NCI-H1694 treated with DMSO at 0.1 percent for 48 hours (cell line): ENCODE results near the gene EGR1.
A peak's percentile ranks its signal among the peaks of the same experiment; 100 is the strongest.

Experiments
- DNase-seq: peaks from one replicate; lab custom pipeline; 2025; lab: John Stamatoyannopoulos, UW

Gene EGR1

GRCh38 chr5:138465261-138466124 is at the start of gene EGR1:
Gene EGR1, plus strand, starts transcription at chr5:138465479. Its CDS starts 283 bp downstream, at chr5:138465762.
- DNase-seq = peak; percentile 85

- DNase-seq = no peak
Measured at GRCh38 chr5:138418444-138418843, 46.8 kb upstream of the EGR1 start.

- no peak for DNase-seq
Measured at GRCh38 chr5:138425079-138425478, 40.2 kb upstream of the EGR1 start.

GRCh38 chr5:138435943-138436342 is 29.3 kb upstream of the EGR1 start:
- no peak for DNase-seq

- no peak for DNase-seq
Measured at GRCh38 chr5:138438003-138438723, 27.1 kb upstream of the EGR1 start.

GRCh38 chr5:138438724-138439476 is 26.4 kb upstream of the EGR1 start, which contains the start of gene REEP2:
Gene REEP2, plus strand, starts transcription at chr5:138439057. Its CDS starts 152 bp downstream, at chr5:138439209.
- DNase-seq = peak; percentile 20

- DNase-seq = no peak
Measured at GRCh38 chr5:138439477-138440158, 25.7 kb upstream of the EGR1 start.

- no peak for DNase-seq
Measured at GRCh38 chr5:138440159-138441073, 24.9 kb upstream of the EGR1 start.

GRCh38 chr5:138441221-138441620 is 24.1 kb upstream of the EGR1 start:
- no peak for DNase-seq

- no peak for DNase-seq
Measured at GRCh38 chr5:138444078-138444773, 21.1 kb upstream of the EGR1 start.

- DNase-seq = no peak
Measured at GRCh38 chr5:138444774-138445546, 20.3 kb upstream of the EGR1 start.

GRCh38 chr5:138445547-138446271 is 19.6 kb upstream of the EGR1 start:
- no peak for DNase-seq

- DNase-seq = no peak
Measured at GRCh38 chr5:138448070-138448469, 17.2 kb upstream of the EGR1 start.

- peak; percentile 58 for DNase-seq
Measured at GRCh38 chr5:138448481-138449398, 16.5 kb upstream of the EGR1 start.

- DNase-seq = peak; percentile 50
Measured at GRCh38 chr5:138449501-138450239, 15.6 kb upstream of the EGR1 start.

- DNase-seq = no peak
Measured at GRCh38 chr5:138450971-138451370, 14.3 kb upstream of the EGR1 start.

- DNase-seq = no peak
Measured at GRCh38 chr5:138452720-138453119, 12.6 kb upstream of the EGR1 start.
